GM23338 (cell line): ENCODE measurements around the gene M6PR. TPM values are rescaled to one million over a fixed set of nuclear protein-coding genes. Genes with fewer than 3 reads are reported as not detected.

Experiments used
- ATAC-seq: fragments of 200-7000 bp; cut with Tn5 transposase; 3 replicates; pipeline ENCODE4 v1.9.1; 2020
- DNase-seq: peaks from one replicate; pipeline ENCODE4 v3.0.0-alpha.2; 2015; ENCODE audit warnings: low spot score
- H2AFZ ChIP-seq: fragments of 200-600 bp; sonication (generic); 2 replicates; pipeline ENCODE4 v1.8.0; 2016; ENCODE audit warnings: antibody characterized with exemption, mild to moderate bottlenecking, moderate library complexity
- H3F3A ChIP-seq: fragments of 200-600 bp; sonication (generic); replicated peaks from 2 replicates; pipeline ENCODE4 v1.8.0; 2017; ENCODE audit warnings: antibody characterized with exemption, mixed run types, low read depth
- H3K27ac ChIP-seq: fragments of 200-600 bp; sonication (generic); 2 replicates; pipeline ENCODE4 v1.6.1; 2016; ENCODE audit warnings: low read depth
- H3K27me3 ChIP-seq: fragments of 200-600 bp; sonication (generic); 2 replicates; pipeline ENCODE4 v1.8.0; 2016; ENCODE audit warnings: mild to moderate bottlenecking, mixed run types, moderate library complexity; ENCODE audit not compliant: insufficient read depth
- H3K36me3 ChIP-seq: fragments of 200-600 bp; sonication (generic); 2 replicates; pipeline ENCODE4 v1.8.0; 2016; ENCODE audit warnings: mild to moderate bottlenecking; ENCODE audit not compliant: insufficient read depth
- H3K4me1 ChIP-seq: fragments of 200-600 bp; sonication (generic); 2 replicates; pipeline ENCODE4 v1.8.0; 2016; ENCODE audit warnings: mild to moderate bottlenecking, moderate library complexity; ENCODE audit not compliant: insufficient read depth
- H3K4me2 ChIP-seq: fragments of 200-600 bp; sonication (generic); 2 replicates; pipeline ENCODE4 v1.7.1; 2017; ENCODE audit warnings: mixed run types
- H3K4me3 ChIP-seq: fragments of 200-600 bp; sonication (generic); 2 replicates; pipeline ENCODE4 v1.6.1; 2016; ENCODE audit warnings: mixed run types
- H3K79me2 ChIP-seq: fragments of 200-600 bp; sonication (generic); replicated peaks from 2 replicates; pipeline ENCODE4 v1.8.0; 2017; ENCODE audit warnings: mild to moderate bottlenecking; ENCODE audit not compliant: insufficient read depth
- H3K9me2 ChIP-seq: fragments of 200-600 bp; sonication (generic); 2 replicates; pipeline ENCODE4 v1.8.0; 2017; ENCODE audit not compliant: insufficient read depth
- H4K20me1 ChIP-seq: fragments of 200-600 bp; sonication (generic); replicated peaks from 2 replicates; pipeline ENCODE4 v1.8.0; 2017; ENCODE audit warnings: mild to moderate bottlenecking; ENCODE audit not compliant: insufficient read depth
- H3K27ac Mint-ChIP-seq: 2 replicates; pipeline ENCODE4 v1.8.0; 2020; ENCODE audit warnings: inconsistent platforms, mild to moderate bottlenecking, moderate library complexity, mixed read lengths
- H3K27me3 Mint-ChIP-seq: 3 replicates; pipeline ENCODE4 v1.8.0; 2022; ENCODE audit warnings: low read depth, mild to moderate bottlenecking, moderate library complexity, mixed read lengths, inconsistent platforms; ENCODE audit not compliant: insufficient read depth, poor library complexity
- H3K36me3 Mint-ChIP-seq: 3 replicates; pipeline ENCODE4 v1.8.0; 2021; ENCODE audit warnings: low read depth, mild to moderate bottlenecking, inconsistent platforms, moderate library complexity, mixed read lengths
- H3K4me1 Mint-ChIP-seq: 3 replicates; pipeline ENCODE4 v1.8.0; 2020; ENCODE audit warnings: mild to moderate bottlenecking, inconsistent platforms, mixed read lengths
- H3K4me3 Mint-ChIP-seq: 3 replicates; pipeline ENCODE4 v1.8.0; 2021; ENCODE audit warnings: moderate library complexity, mild to moderate bottlenecking, inconsistent platforms, mixed read lengths
- H3K9me3 Mint-ChIP-seq: 3 replicates; pipeline ENCODE4 v1.8.0; 2020; ENCODE audit warnings: moderate library complexity, mild to moderate bottlenecking, inconsistent platforms, mixed read lengths
- CREB1 ChIP-seq: fragments of 250-450 bp; sonication (Bioruptor Pico); IDR thresholded peaks from 2 replicates; pipeline ENCODE4 v1.5.0; 2020; ENCODE audit warnings: low read depth, mild to moderate bottlenecking, moderate library complexity
- CTCF ChIP-seq, 2 experiments: fragments of 200-600 bp in 1 of 2; sonication (generic) in 1 of 2; conservative IDR thresholded peaks; 2 replicates each; pipeline versions ENCODE4 v1.5.1 to v1.6.1; 2016 to 2017; ENCODE audit warnings: antibody characterized with exemption in 2 of 2, low read depth in 2 of 2, mild to moderate bottlenecking in 2 of 2, moderate library complexity in 1 of 2
- EZH2 ChIP-seq: fragments of 200-600 bp; sonication (generic); IDR thresholded peaks from one replicate; pipeline ENCODE4 v1.8.0; 2017; ENCODE audit warnings: antibody characterized with exemption, mild to moderate bottlenecking, low read depth; ENCODE audit not compliant: unreplicated experiment
- EZH2phosphoT487 ChIP-seq: fragments of 200-600 bp; sonication (generic); IDR thresholded peaks from one replicate; pipeline ENCODE4 v1.8.1; 2018; ENCODE audit warnings: antibody characterized with exemption; ENCODE audit not compliant: unreplicated experiment
- REST ChIP-seq: IDR thresholded peaks from one replicate; pipeline ENCODE4 v1.6.1; 2018; ENCODE audit warnings: antibody characterized with exemption; ENCODE audit not compliant: unreplicated experiment
- STAT1 ChIP-seq: IDR thresholded peaks from one replicate; pipeline ENCODE4 v1.6.1; 2016; ENCODE audit warnings: antibody characterized with exemption; ENCODE audit not compliant: unreplicated experiment
- polyA plus RNA-seq: library from polyadenylated mRNA; unstranded; fragments of >200 nt; fragmentation: Nextera tagmentation; extraction: Ambion mirVana; gene quantifications from 2 replicates; pipeline ENCODE4 v1.2.1, GENCODE V29; 2016
- total RNA-seq: library from RNA; depleted of rRNA; stranded (reverse); fragments of >200 nt; shearing (Covaris generic); gene quantifications from 2 replicates; pipeline ENCODE4 v1.2.3, GENCODE V29; 2014

Gene M6PR
- total and polyA plus RNA-seq, 2 experiments from 2014 or later: 103 to 147 TPM

- Histone ChIP-seq H2AFZ (no peak overlapping the region), H3K4me1 (no peaks in the 10 kb centered on the region), H3F3A (no peaks in the 10 kb centered on the region), H3K36me3 (no peaks in the 10 kb centered on the region), H3K79me2 (no peaks in the 10 kb centered on the region), H3K27me3 (no peaks in the 10 kb centered on the region), H3K4me2 (no peak overlapping the region), H4K20me1 (no peaks in the 10 kb centered on the region), H3K4me3 (no peak overlapping the region), H3K27ac (no peak overlapping the region), H3K9me2 (no peaks in the 10 kb centered on the region)
- ATAC-seq (no peak), DNase-seq (no peak)
- H3K4me1 Mint-ChIP-seq: no peaks in the 10 kb centered on the region
- H3K9me3 Mint-ChIP-seq: no peaks in the 10 kb centered on the region
- no peak overlapping the region for H3K4me3 Mint-ChIP-seq
- no peaks in the 10 kb centered on the region for H3K27me3 Mint-ChIP-seq
- no peak overlapping the region for H3K27ac Mint-ChIP-seq
- no peak for TF ChIP-seq CREB1 (CRISPR knock-in tag)
- TF ChIP-seq CTCF (conservative IDR thresholded peaks at IDR 0.05; ENCODE audit: low read depth in 2 of 2): no peak
- H3K36me3 Mint-ChIP-seq: no peaks in the 10 kb centered on the region
These were observed 37.7 kb upstream of the M6PR start for GRCh38 chr12:8987163-8987562.

GRCh38 chr12:8985213-8985754 lies 35.8 kb upstream of the M6PR start:
- DNase-seq (no peak), ATAC-seq (no peak)
- H3K9me2 ChIP-seq: no peaks in the 10 kb centered on the region
- H3K4me3 ChIP-seq: no peak overlapping the region
- H2AFZ ChIP-seq: no peak overlapping the region
- no peaks in the 10 kb centered on the region for H3K79me2 ChIP-seq
- H4K20me1 ChIP-seq: no peaks in the 10 kb centered on the region
- no peak for TF ChIP-seq REST
- TF ChIP-seq EZH2: no peak
- TF ChIP-seq EZH2phosphoT487: no peak
- no peak for TF ChIP-seq CREB1 (CRISPR knock-in tag)
- TF ChIP-seq STAT1: no peak
- Mint-ChIP-seq H3K27me3 (no peaks in the 10 kb centered on the region), H3K36me3 (no peaks in the 10 kb centered on the region), H3K27ac (no peak overlapping the region), H3K4me3 (no peak overlapping the region), H3K9me3 (no peaks in the 10 kb centered on the region), H3K4me1 (no peaks in the 10 kb centered on the region; the same call in 2 of the 3 replicates)
- no peaks in the 10 kb centered on the region for H3F3A ChIP-seq
- H3K36me3 ChIP-seq: no peaks in the 10 kb centered on the region
- no peak overlapping the region for H3K27ac ChIP-seq
- H3K27me3 ChIP-seq: no peaks in the 10 kb centered on the region
- H3K4me2 ChIP-seq: no peak overlapping the region
- no peaks in the 10 kb centered on the region for H3K4me1 ChIP-seq
